ENCODE results near the gene COL15A1. TPM values are rescaled to one million over a fixed set of nuclear protein-coding genes. Genes with fewer than 3 reads are reported as not detected.

Gene COL15A1
- total and polyA plus RNA-seq, 8 donors, result 10.7 to 173 (median 27.8) TPM

DNA sequence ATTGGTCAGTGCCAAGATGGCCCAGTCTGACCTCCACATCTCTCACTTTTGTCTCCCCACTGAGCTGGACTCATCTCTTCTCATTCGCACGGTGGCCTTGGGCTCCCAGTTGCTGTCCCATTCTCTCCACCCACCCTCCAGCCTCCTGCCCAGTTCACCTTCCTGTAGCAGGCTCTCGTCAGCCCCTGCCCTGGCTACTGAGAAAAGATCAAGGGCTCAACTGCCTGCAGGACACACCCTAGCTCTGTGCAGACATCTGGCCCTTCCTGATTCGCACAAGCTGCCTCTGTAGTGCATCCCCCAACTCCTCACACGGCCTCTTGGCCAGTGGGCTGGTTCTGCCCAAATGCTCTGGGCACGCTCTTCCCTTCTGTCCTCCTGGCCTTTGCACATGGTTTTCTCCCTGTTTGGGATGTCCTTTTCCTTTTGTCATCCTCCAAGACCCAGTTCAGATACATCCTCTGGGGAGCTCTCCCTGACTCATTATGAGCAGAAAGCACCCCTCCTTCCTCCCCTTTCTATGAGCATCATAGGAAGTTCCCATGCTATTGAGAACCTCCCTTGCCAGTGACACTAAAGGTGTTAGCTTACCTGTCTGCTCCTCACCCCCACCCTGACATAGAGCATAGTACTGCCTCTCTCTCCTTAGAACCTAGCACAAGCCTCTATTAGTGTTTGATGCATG, 82.7 kb downstream of the COL15A1 start:
- Histone ChIP-seq H3K9me3 (no peaks in the 10 kb centered on the region), H3K27me3 (no peaks in the 10 kb centered on the region), H3K36me3 (peaks cover 0 to 57% (median 12%) of the 10 kb centered on the region in 4 donors), H3K27ac (peak overlapping the region in 1 of 5 donors; percentile 63), H3K4me3 (no peak overlapping the region), H3K4me1 (peaks cover 0 to 10% (median 4%) of the 10 kb centered on the region in 4 donors)
- no peak for TF ChIP-seq EP300 (IDR thresholded peaks at IDR 0.05)
- TF ChIP-seq, protein P1, sequence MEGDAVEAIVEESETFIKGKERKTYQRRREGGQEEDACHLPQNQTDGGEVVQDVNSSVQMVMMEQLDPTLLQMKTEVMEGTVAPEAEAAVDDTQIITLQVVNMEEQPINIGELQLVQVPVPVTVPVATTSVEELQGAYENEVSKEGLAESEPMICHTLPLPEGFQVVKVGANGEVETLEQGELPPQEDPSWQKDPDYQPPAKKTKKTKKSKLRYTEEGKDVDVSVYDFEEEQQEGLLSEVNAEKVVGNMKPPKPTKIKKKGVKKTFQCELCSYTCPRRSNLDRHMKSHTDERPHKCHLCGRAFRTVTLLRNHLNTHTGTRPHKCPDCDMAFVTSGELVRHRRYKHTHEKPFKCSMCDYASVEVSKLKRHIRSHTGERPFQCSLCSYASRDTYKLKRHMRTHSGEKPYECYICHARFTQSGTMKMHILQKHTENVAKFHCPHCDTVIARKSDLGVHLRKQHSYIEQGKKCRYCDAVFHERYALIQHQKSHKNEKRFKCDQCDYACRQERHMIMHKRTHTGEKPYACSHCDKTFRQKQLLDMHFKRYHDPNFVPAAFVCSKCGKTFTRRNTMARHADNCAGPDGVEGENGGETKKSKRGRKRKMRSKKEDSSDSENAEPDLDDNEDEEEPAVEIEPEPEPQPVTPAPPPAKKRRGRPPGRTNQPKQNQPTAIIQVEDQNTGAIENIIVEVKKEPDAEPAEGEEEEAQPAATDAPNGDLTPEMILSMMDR (IDR thresholded peaks at IDR 0.05), result no peak
- no peak for TF ChIP-seq POLR2A (IDR thresholded peaks at IDR 0.05)
- intact Hi-C loops (cut with DNase I; ENCODE audit: low total_unique reads), result loop anchor here (10.0 kb wide), 1 partner anchor 62 kb away; no protein-coding TSS in a partner anchor
- DNase-seq, result no peak
- WGBS, 5 donors, result 86 to 90% (median 89%) methylated on average over 6 of the region's 6 CpGs

DNA sequence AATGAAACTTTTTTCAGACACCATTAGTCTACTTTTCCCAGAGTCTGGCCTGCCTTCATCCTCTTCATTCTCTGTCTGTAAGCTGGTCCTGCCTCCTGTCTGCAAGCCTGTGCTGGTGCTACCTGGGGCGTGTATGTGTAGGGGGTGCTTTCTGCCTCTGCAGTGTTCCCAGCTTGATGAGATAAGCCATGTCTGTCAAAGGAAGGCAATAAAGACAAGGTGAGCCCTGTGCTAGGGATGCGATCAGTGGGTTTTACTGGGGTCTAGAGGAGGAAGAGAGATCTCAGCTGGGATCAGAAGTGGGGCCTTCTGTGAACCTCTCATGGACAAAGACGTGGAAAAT, 83.2 kb downstream of the COL15A1 start:
- Histone ChIP-seq H3K4me3 (no peak overlapping the region), H3K36me3 (peaks cover 0 to 52% (median 12%) of the 10 kb centered on the region in 4 donors), H3K27ac (peak overlapping the region in 1 of 5 donors; percentile 10), H3K27me3 (no peaks in the 10 kb centered on the region), H3K4me1 (peaks cover 0 to 10% (median 4%) of the 10 kb centered on the region in 4 donors), H3K9me3 (no peaks in the 10 kb centered on the region)
- no peak for TF ChIP-seq EP300 (IDR thresholded peaks at IDR 0.05)
- TF ChIP-seq POLR2AphosphoS5 (IDR thresholded peaks at IDR 0.05), result no peak
- TF ChIP-seq, protein P1 (IDR thresholded peaks at IDR 0.05), result no peak
- TF ChIP-seq POLR2A (IDR thresholded peaks at IDR 0.05), result no peak
- intact Hi-C loops (cut with DNase I; ENCODE audit: low total_unique reads), result loop anchor here (10.0 kb wide), 1 partner anchor 62 kb away; no protein-coding TSS in a partner anchor
- no peak for DNase-seq
- WGBS, 5 donors, result 74 to 81% (median 78%) methylated on average over 3 of the region's 3 CpGs

DNA sequence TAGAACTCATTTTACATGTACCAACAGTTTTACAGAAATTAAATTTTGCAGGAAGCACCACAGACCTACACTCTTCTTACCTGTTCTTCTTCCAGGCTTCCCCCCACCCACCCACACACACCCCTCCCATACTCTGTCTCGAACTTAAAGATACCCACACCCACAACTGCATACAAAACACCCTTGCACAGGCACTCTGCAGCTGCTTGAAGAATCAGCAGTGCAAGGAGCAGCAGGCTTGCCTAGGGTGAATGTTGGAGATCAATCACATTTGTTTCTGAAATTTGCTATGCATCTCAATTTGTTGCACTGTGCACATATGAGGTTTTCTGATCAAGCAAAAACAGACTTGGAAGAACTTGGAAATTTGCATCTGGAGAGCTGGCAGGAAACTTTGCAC, 83.7 kb downstream of the COL15A1 start:
- H3K4me3 ChIP-seq, result no peak overlapping the region
- no peaks in the 10 kb centered on the region for H3K9me3 ChIP-seq
- H3K27ac ChIP-seq, result peak overlapping the region in 1 of 5 donors; percentile 10
- peaks cover 0 to 47% (median 9%) of the 10 kb centered on the region in 4 donors for H3K36me3 ChIP-seq
- H3K4me1 ChIP-seq, result peaks cover 0 to 10% (median 4%) of the 10 kb centered on the region in 4 donors
- DNase-seq, result no peak
- WGBS, 5 donors, result 35 to 50% (median 41%) methylated on average over 1 of the region's 1 CpG
- TF ChIP-seq POLR2AphosphoS5 (IDR thresholded peaks at IDR 0.05) (no peak), POLR2A (IDR thresholded peaks at IDR 0.05) (no peak), EP300 (IDR thresholded peaks at IDR 0.05) (no peak)
- TF ChIP-seq, protein P1 (IDR thresholded peaks at IDR 0.05), result no peak
- no peaks in the 10 kb centered on the region for H3K27me3 ChIP-seq
- intact Hi-C loops (cut with DNase I; ENCODE audit: low total_unique reads), result loop anchor here (10.0 kb wide), 1 partner anchor 63 kb away; no protein-coding TSS in a partner anchor

DNA sequence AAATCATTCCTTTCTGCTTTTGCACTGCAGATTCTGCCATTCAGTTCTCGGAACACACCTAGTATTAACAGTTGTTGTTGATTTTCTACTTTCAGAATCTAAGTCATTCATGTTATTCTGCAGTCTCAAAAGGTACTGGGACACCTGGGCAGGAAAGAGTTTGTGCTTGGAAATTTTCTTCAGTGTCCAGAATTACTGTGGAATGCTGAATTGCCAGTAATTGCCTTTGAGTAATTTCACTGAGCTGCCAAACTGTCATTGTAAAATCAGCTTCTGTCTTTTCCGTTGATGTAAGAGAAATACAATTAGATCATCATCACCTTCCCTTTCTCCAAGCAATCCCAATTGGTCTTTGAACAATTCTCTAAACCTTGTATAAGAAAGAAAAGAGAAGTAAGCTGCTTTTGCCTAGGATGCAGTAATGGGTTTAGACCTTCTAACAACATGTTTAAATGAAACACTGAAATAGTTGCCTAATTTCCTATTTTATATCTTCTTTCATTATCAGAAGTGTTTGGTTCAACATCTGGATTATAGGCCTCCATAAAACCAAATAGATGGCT, 85.5 kb downstream of the COL15A1 start:
- Histone ChIP-seq H3K36me3 (peaks cover 0 to 43% (median 7%) of the 10 kb centered on the region in 4 donors), H3K9me3 (no peaks in the 10 kb centered on the region), H3K4me3 (no peak overlapping the region), H3K27ac (peak overlapping the region in 4 of 5 donors; percentile 35 to 67 (median 62)), H3K4me1 (no peaks in the 10 kb centered on the region), H3K27me3 (no peaks in the 10 kb centered on the region)
- TF ChIP-seq, protein P1 (IDR thresholded peaks at IDR 0.05), result no peak
- TF ChIP-seq POLR2AphosphoS5 (IDR thresholded peaks at IDR 0.05) (no peak), POLR2A (IDR thresholded peaks at IDR 0.05) (no peak), EP300 (IDR thresholded peaks at IDR 0.05) (no peak)
- no peak for DNase-seq
- intact Hi-C loops (cut with DNase I; ENCODE audit: low total_unique reads), result loop anchor here (10.0 kb wide), 1 partner anchor 64 kb away; no protein-coding TSS in a partner anchor
- 67 to 80% (median 74%) methylated on average over 2 of the region's 2 CpGs for WGBS, 5 donors

Data from stomach (tissue), 9 donors.